Measurements from ENCODE around the gene TDP1. TPM values are rescaled to one million over a fixed set of nuclear protein-coding genes. Genes with fewer than 3 reads are reported as not detected.

The TDP1 gene
- total RNA-seq, 2 donors from 2014 or later: 11.2 to 21.4 TPM

DNA sequence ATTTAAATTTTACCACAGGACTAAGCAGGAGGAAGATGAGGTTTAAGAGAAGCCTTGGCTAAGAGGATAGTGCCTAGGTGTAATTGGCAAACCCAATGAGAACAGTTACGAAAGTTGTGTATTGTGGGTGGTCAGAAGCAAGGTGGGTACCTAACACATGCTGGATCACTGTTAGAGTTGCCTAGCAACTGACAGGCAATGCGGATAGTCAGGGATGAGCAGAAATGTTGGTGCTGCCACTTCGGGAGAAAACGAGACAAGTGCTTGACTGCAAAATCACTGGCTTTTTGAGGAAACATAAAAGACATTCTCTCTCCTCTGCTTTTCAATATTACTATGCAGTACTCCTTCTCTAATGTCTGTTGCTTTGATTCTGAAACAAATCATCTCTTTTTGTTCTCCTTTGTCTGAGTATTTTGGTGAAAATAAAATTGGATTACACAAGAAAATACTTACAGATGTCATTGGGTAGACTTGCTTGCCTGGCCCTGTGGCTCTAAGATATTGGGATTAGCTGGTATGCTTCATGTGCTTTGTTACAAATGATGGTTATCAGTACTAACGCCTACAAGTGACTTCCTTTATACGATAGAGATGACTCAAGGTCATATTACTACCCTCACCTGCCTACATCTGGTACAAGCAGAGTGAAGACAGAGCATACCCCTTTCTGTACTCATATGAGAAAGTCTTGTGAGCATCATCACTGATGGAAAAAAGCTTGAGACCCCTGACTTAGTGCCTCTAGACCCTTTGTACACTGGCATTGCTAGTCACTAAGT is 48.0 kb downstream of the TDP1 start:
- Histone ChIP-seq H3K27me3 (replicated peaks; ENCODE audit: insufficient read depth) (no peaks in the 10 kb centered on the region), H3K27ac (no peak overlapping the region), H3K36me3 (no peaks in the 10 kb centered on the region), H3K9me3 (no peaks in the 10 kb centered on the region), H3K4me3 (no peak overlapping the region), H3K4me1 (ENCODE audit: control insufficient read depth in 1 of 2, low read depth in 2 of 2) (no peaks in the 10 kb centered on the region)
- DNase-seq (ENCODE audit: low spot score): no peak
- TF ChIP-seq, protein P1, sequence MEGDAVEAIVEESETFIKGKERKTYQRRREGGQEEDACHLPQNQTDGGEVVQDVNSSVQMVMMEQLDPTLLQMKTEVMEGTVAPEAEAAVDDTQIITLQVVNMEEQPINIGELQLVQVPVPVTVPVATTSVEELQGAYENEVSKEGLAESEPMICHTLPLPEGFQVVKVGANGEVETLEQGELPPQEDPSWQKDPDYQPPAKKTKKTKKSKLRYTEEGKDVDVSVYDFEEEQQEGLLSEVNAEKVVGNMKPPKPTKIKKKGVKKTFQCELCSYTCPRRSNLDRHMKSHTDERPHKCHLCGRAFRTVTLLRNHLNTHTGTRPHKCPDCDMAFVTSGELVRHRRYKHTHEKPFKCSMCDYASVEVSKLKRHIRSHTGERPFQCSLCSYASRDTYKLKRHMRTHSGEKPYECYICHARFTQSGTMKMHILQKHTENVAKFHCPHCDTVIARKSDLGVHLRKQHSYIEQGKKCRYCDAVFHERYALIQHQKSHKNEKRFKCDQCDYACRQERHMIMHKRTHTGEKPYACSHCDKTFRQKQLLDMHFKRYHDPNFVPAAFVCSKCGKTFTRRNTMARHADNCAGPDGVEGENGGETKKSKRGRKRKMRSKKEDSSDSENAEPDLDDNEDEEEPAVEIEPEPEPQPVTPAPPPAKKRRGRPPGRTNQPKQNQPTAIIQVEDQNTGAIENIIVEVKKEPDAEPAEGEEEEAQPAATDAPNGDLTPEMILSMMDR (IDR thresholded peaks at IDR 0.05): no peak
- ATAC-seq (ENCODE audit: insufficient number of reproducible peaks, low FRiP score, low read depth): no peak

DNA sequence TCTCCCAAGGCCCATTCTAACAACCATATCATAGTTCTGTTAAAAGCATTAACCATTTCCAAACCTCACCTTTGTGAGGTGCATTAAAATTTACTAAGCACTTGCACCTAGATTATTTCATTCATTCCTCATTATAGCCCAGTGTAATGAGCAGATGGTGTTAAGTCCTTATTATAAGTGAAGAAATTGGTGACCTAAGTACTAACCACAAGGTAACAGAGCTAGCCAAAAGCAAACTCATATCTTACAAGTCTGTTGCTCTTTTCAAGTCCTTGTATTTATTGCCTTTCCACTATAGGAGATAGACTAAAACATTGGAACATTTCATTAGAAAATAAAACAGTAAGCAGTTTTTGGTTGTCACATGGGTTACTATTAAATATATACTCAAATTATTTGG is 49.7 kb downstream of the TDP1 start:
- H3K27ac ChIP-seq: no peak overlapping the region
- no peaks in the 10 kb centered on the region for H3K36me3 ChIP-seq
- TF ChIP-seq, protein P1 (IDR thresholded peaks at IDR 0.05): no peak
- H3K27me3 ChIP-seq (replicated peaks; ENCODE audit: insufficient read depth): no peaks in the 10 kb centered on the region
- DNase-seq (ENCODE audit: low spot score): no peak
- H3K9me3 ChIP-seq: no peaks in the 10 kb centered on the region
- no peak overlapping the region for H3K4me3 ChIP-seq
- ATAC-seq (ENCODE audit: insufficient number of reproducible peaks, low FRiP score, low read depth): no peak
- no peaks in the 10 kb centered on the region for H3K4me1 ChIP-seq (ENCODE audit: control insufficient read depth in 1 of 2, low read depth in 2 of 2)

DNA sequence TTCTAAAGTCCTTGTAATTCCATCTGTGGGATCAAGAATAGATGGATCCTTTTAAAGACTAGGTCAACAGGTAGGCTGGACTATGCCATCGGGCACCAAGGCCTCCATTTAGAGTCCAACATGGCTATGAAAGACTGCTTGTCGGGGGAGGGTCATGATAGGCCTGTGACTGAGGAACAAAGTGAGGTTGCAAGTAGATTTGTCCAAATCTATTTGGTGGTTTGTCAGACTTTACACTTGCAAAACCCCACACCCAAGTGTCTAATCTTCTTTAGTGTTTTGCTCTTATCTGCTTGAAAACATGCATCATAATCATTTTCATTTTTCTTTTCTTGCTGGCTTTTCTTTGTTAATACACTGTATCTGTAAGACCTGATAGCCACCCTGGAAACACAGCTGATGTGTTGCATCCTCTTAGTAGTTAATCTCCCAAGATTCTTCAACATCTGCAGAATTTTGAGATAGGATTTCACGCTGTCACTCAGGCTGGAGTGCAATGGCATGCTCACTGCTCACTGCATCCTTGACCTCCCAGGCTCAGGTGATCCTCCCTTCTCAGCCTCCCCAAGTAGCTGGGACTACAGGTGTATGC is 50.3 kb downstream of the TDP1 start:
- Histone ChIP-seq H3K27me3 (replicated peaks; ENCODE audit: insufficient read depth) (no peaks in the 10 kb centered on the region), H3K4me1 (ENCODE audit: control insufficient read depth in 1 of 2, low read depth in 2 of 2) (no peaks in the 10 kb centered on the region), H3K4me3 (no peak overlapping the region), H3K9me3 (no peaks in the 10 kb centered on the region), H3K27ac (no peak overlapping the region), H3K36me3 (no peaks in the 10 kb centered on the region)
- DNase-seq (ENCODE audit: low spot score) (no peak), ATAC-seq (ENCODE audit: insufficient number of reproducible peaks, low FRiP score, low read depth) (no peak)
- TF ChIP-seq, protein P1 (IDR thresholded peaks at IDR 0.05): no peak

DNA sequence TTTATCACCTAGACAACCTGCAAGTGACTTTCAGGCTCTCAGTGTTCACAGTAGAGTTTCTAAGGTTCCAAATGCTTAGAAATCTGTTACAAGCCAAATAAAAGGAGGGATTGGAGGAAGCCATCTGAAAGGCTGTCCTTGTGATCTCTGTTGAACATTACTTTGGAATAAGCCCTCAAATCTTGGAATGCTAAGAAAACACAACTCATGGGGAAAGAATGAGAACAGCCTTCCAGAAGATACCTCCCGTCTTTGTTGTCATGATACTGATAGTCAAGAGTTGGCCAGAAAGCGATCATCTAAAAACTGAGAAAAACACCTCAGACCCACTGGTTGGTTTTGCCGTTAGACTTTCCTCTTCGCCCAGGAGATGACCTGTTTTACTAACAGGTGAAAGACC is 61.6 kb downstream of the TDP1 start:
- Histone ChIP-seq H3K27ac (no peak overlapping the region), H3K9me3 (no peaks in the 10 kb centered on the region), H3K4me1 (ENCODE audit: control insufficient read depth in 1 of 2, low read depth in 2 of 2) (no peaks in the 10 kb centered on the region), H3K27me3 (replicated peaks; ENCODE audit: insufficient read depth) (no peaks in the 10 kb centered on the region), H3K4me3 (no peak overlapping the region), H3K36me3 (peaks cover 10% of the 10 kb centered on the region)
- no peak for DNase-seq (ENCODE audit: low spot score)
- TF ChIP-seq, protein P1 (IDR thresholded peaks at IDR 0.05): no peak
- ATAC-seq (ENCODE audit: insufficient number of reproducible peaks, low FRiP score, low read depth): no peak

DNA sequence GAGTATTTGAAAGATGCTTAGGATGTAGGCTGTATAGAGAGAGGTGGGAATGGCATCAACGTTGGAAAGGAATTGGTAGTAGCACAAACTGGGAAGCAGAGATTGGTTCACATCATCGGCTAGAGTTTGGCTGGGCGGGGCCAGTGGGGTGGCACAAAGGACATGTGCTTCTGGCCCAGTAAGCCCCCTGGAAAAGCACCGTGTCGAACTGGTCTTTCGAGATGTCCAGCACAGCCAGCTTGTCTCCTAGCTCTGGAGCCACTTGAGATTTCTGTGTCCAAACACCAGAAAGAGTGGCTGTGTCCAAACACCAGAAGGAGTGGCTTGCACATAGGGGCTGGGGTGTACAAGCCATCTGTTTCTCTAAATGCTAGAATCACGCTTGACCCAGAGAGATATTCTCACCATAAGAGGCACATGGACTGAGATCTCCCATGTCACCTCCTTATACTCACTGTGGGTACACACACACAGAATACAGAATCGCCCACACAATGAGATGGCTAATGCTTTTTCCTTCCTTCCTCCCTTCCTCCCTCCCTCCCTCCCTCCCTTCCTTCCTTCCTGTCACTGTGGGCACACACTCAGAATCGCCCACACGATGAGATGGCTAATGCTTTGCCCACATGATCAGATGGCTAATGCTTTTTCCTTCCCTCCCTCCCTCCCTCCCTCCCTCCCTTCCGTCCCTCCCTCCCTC is 64.2 kb downstream of the TDP1 start:
- DNase-seq (ENCODE audit: low spot score) (no peak), ATAC-seq (ENCODE audit: insufficient number of reproducible peaks, low FRiP score, low read depth) (no peak)
- H3K4me3 ChIP-seq: no peak overlapping the region
- H3K36me3 ChIP-seq: peaks cover 17% of the 10 kb centered on the region
- no peaks in the 10 kb centered on the region for H3K9me3 ChIP-seq
- no peaks in the 10 kb centered on the region for H3K27me3 ChIP-seq (replicated peaks; ENCODE audit: insufficient read depth)
- no peak overlapping the region for H3K27ac ChIP-seq
- TF ChIP-seq, protein P1 (IDR thresholded peaks at IDR 0.05): no peak
- no peaks in the 10 kb centered on the region for H3K4me1 ChIP-seq (ENCODE audit: control insufficient read depth in 1 of 2, low read depth in 2 of 2)
